Measurements from ENCODE around the gene ANKRD27.
"Not testable (repeated sequence)": the region's sequence is repeated elsewhere in the genome, so short reads cannot be mapped to it uniquely, and the experiment has no call there.

Gene ANKRD27

DNA sequence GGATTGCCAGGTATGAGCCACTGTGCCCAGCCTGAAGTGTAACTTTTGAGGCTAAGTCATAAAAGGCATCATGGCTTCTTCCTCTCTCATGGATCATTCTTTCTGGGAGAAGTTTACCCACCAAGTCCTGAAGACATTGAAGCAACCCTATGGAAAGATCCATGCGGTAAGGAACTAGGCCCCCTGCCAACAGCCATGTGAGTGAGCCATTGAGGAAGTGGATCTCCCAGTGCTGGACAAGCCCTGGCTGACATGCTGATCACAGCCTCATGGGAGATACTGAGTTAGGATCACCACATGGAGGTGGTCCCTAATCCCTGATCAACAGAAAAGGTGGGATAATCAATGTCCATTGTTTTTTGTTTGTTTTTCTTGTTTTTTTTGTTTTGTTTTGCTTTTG, 13.3 kb upstream of the ANKRD27 start:
- no peak for DNase-seq (ENCODE audit: low spot score)

DNA sequence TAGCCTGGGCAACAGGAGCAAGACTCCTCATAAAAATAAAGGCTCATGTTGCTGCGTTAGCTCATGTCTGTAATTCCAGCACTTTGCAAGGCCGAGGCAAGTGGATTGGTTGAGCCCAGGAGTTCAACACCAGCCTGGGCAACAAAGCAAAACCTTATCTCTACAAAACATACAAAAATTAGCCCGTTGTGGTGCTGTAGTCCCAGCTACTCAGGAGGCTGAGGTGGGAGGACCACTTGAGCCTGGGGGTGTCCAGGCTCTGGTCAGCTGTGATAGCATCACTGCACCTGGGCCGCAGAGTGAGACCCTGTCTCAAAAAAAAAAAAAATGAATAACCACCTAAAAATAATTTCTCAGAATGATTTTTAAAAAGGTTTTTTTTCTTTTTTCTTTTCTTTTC, 12.7 kb upstream of the ANKRD27 start:
- no peak for DNase-seq (ENCODE audit: low spot score)

DNA sequence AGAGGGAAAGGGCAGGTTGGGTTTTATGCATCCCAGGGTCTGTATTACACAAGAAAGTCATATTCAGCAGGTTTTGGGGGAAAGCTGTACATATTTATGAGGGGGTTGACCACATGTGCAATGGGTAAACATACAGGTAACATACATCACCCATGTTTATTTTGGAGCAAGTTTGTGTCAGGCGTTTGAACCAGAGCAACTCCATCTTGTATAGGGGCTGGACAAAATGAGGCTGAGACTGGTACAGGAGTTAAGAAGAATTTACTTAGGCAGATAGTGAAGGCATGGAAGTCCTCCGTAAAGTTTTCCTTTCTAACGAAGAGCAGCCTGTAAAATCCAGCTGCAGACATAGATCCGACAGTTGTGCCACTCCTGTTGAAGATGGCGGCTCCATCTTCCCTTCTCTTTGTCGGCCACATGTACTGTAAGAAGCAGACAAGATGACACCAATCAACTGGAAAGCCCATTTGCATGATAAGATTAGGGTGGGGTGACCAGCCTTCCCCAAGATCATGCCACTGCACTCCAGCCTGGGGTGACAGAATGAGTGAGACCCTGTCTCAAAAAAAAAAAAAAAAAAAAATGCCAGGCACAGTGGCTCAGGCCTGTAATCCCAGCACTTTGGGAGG, 12.0 kb upstream of the ANKRD27 start:
- no peak for DNase-seq (ENCODE audit: low spot score)

DNA sequence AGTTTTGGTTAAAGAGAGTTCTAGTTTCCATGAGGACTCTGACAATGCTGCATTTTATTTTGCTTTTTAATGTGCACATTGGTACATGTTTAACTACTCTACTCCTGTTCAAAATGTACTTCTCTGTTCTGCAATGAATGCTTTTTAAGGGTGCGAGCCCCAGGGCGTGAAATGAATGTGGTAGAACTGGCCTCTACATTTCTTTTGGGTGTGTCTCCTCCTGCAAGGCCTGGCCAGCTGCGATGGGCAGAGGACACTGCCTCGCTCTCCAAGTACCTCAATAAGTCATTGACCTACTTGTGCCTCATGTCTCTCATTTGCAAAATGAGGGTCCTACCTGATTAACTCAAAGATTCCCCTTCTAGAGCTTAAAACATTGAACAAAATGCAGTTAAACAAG, 7.3 kb upstream of the ANKRD27 start:
- no peak for DNase-seq (ENCODE audit: low spot score)

DNA sequence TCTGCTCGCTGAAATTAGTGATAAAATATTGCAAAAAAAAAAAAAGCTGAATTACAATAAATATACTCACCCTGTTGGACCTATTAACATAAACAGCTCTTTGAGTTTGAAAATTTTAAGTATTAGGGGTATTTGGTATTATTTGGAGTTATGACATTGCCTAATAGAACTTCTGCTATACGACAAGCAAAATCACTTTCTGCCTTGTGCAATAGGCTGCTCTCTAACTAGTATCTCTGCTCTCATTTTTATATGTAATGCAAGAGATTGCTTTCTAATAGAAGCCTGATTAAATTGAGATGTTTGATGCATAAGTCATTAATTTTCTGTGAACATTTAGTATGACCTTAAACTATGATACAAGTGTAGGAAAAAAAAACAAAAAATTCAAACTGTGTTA, 6.0 kb upstream of the ANKRD27 start:
- DNase-seq (ENCODE audit: low spot score) = no peak

DNA sequence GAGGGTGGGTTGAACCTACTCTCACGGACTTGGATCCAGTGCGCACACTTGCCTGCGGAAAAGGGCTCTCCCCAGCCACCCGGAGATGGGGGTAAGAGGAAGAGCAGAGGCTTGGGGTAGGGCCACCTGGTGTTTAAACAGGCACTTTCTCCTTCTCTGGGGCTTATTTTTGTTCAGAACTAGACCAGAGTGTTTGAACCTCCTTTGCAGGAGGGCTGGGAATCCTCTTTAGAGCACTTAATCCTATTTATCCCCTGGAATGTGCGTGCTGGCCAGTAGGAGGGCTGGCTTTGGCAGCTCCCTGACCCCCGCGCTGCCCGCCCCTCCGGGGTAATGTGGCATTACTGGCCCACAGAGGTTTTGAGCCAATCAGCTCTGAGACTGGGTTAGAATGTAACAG, 2.7 kb upstream of the ANKRD27 start:
- no peak for DNase-seq (ENCODE audit: low spot score)

DNA sequence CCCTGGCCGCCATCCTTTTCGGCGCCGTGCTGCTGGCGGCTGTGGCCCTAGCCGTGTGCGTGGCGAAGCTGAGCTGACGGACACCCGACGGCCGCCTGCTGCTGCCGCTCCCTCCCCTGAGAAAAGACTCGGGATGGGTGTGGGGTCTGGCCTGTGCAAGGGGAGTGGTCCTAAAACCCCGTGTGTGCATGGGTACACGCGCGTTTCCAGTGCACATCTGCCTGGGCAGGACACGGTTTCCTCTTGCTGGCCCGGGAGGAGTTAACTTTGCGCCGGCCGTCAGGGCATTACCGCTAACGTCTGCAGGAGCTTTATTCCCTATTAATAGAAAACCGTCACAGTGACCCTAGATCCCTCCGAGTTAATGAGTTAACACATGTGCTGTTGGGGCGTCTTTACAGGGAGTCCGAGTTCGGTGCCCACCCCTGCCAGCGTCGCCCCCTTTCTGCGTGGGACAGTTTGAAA, 1.9 kb upstream of the ANKRD27 start:
- DNase-seq (ENCODE audit: low spot score) = no peak

DNA sequence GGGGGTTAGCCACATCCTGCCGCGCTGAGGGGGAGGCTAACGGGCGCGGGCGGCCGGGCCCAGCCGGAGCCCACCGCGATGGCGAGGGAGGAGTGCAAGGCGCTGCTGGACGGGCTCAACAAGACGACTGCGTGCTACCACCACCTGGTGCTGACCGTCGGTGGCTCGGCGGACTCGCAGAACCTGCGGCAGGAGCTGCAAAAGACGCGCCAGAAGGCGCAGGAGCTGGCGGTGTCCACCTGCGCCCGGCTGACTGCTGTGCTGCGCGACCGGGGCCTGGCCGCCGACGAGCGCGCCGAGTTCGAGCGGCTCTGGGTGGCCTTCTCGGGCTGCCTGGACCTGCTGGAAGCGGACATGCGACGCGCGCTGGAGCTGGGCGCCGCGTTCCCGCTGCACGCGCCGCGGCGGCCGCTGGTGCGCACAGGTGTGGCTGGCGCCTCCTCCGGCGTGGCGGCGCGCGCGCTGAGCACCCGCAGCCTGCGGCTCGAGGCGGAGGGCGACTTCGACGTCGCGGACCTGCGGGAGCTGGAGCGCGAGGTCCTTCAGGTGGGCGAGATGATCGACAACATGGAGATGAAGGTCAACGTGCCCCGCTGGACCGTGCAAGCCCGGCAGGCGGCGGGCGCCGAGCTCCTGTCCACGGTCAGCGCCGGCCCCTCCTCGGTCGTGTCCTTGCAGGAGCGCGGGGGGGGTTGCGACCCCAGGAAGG, 1.4 kb upstream of the ANKRD27 start:
- DNase-seq (ENCODE audit: low spot score) = no peak

DNA sequence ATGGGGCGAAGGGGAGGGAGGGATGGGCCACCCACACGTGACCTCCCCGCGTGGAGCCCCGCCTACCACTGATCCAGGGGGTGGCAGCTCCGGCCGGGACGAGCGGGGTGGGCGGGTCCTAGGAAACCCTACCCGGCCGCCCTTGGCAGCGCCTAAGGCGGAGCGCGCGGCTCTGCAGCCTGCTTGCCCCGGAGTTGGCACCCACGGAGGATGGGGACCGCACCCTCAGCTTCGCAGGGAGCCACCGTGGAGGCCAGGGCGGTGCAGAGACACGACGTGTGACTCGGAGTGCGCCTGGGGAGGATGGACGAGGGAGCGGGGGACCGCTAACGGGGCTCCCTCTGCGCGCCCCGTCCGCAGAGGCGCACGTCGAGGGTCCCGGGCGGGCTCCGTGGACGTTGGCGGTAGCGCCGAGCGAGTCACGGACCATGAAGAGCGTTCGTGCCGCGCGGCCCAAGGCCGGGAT, 773 bp upstream of the ANKRD27 start, which contains the start of gene RGS9BP:
Gene RGS9BP, plus strand, starts transcription at position 129 of the 466 bp plus-strand sequence. CDS start 416 bp downstream, outside the sequence.
- peak; percentile 77 for DNase-seq (ENCODE audit: low spot score)

DNA sequence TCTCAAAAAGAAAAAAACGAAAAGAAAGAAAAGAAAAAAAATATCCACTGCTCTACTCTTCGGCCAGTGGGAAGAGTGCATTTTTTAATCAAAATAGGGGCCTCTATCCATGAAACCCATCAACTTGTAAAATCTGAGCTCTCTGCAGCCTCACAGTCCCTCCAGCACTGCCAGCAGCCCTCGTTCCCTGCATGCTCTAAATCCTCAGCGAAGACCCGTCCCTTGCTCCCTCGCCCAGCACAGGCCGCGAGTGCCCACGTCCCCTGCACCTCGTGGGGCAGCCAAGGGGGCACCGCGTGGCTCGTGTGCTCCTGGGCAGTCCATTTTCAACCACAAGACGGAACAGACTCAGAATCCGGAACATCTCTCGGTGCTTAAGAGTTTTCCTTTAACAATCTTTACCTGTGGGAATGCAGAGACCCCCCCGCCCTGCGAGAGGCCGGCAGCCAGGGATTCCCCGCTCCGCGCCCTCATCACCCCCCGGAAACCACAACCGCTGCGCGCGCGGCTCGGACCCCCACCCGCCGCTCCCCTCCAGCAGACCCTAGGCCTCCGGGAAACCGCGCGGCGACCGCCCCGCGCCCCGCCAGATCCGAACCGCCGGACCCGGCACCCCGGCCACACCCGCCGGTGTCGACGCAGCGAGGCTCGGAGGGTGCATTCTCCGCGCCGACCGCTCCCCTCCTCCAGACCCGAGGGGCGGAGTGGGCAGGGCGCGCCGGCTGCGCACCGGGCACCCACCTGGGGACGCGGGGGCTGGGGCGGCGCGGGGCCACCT, 638 bp downstream of the ANKRD27 start:
- no peak for DNase-seq (ENCODE audit: low spot score)

DNA sequence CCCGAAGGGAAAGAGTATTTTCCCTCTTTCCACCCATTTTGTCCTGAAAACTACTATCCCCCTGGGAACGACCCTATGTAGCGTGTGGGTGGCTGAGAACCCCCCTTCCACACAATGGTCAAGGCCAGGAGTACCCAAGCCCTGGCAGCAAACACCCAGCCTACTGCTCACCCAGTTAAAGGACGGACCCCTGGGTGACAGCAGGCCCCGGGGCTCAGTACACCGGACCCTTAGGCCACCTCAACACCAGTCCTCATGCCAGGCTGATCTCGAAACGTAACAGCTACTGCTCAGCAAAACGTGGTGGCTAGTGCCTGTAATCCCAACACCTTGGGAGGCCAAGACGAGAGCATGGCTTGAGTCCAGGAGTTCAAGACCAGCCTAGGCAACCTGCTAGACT, 1.4 kb downstream of the ANKRD27 start:
- DNase-seq (ENCODE audit: low spot score) = no peak

DNA sequence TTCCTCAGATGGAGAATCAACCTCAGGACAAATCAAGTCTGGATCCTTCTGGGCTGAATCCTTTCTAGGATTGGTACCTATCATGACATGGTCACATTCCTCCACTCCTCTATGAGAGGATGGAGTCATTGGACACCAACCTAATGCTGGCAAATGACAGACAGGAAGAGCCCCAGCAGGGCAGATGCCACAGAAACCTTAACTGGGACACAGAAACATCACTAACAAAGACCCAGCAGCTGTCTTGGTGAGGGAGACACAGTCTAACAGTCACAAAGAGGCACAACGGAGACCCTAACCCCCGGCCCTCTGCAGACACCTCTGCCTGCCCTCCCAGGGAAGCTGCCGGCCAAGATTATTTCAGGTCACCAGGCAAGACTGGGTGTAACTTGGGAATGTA, 2.1 kb downstream of the ANKRD27 start:
- no peak for DNase-seq (ENCODE audit: low spot score)

DNA sequence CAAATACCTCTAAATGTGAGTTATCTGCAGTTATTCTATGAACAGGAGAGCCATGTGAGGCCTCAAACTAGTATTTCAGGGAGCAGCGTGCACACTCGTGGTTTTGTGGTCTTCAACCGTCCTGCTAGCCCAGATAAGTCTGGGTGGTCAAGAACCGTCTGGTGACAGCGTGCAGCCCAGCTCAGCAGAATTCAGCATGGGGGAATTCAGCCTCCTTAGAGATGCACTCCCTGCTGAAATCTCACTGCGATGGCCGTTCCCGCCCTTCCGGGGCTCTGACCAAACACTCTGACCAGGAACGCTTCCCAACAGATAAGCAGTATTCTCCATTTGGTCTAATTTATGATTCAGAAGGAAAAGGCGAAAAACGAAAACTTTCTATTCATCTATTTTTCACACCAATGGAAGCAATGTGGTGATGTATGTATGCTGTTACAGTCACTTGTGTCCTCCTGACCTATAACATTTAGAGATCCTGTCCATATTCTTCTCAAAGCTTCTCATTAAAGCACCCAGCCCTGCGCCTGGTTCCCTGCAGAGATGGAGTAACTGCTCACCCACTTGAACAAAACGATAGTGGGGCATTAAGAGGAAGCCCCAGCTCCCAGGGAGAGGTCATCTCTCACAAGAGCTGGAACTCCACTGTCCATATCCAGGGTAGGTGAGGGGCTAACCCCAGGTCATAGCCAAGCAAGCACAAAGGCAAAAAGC, 2.9 kb downstream of the ANKRD27 start:
- DNase-seq (ENCODE audit: low spot score) = no peak

DNA sequence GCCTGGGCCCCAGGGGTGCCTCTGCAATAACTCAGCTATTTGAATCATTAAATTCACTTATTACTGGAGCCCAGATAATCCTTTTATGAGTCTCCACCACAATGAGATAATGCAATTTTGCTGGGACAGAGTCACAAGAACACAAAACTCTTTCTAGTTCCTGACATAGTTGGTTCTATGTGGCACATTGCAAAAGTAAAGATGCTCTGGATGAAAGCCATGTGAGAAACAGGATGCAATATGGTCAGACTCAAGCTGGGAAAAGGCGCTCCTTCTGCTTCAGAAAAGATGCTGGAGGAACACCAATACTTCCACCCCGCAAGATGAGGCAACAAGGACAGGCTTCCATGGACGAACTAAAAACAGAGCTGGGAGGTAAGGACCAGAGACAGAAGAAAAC, 5.7 kb downstream of the ANKRD27 start:
- DNase-seq (ENCODE audit: low spot score) = no peak

DNA sequence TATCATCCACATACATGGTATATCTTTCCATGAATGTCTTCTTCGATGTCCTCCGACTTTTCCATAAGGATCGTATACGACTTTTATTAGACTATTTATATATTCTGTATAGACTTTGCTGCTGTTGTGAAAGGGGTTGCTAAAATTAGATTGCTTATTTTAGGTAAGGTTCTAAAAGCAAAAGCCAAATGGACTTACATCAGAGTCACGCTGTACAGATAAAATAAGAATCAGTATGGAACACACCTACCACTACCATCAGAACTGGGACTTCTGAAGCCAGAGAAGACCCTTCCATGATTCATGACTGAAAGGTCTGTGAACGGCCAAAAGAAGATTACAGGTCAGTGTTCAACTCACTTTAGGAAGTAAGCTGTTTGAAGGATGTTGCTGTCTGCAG, 8.9 kb downstream of the ANKRD27 start:
- DNase-seq (ENCODE audit: low spot score) = no peak

DNA sequence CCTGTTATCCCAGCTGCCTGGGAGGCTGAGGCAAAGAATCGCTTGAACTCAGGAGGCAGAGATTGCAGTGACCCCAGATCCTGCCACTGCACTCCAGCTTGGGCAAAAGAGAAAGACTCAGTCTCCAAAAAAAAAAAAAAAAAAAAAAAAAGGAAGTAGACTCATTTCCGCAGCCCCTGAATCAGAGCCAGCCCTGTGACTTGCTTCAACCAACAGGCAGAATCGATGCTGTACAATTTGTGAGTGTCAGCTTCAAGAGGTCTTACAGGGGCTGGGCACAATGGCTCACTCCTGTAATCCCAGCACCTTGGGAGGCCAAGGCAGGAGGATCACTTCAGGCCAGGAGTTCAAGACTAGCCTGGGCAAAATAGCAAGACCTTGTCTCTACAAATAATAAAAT, 12.8 kb downstream of the ANKRD27 start:
- peak; percentile 84 for DNase-seq (ENCODE audit: low spot score)

DNA sequence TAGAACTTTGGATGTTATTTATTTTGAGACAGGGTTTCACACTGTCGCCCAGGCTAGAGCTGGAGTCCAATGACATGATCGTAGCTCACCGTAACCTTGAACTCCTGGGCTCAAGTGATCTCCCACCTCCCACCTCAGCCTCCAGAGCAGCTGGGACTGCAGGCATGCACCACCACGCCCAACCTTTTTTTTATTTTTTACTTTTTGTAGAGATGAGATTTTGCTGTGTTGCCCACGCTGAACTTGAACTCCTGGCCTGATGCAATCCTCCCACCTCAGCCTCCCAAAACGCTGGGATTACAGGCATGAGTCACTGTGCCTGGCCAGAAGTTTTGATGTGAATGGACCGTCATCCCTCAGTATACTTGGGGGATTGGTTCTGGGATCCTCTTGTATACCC, 13.7 kb downstream of the ANKRD27 start:
- DNase-seq (ENCODE audit: low spot score) = no peak

DNA sequence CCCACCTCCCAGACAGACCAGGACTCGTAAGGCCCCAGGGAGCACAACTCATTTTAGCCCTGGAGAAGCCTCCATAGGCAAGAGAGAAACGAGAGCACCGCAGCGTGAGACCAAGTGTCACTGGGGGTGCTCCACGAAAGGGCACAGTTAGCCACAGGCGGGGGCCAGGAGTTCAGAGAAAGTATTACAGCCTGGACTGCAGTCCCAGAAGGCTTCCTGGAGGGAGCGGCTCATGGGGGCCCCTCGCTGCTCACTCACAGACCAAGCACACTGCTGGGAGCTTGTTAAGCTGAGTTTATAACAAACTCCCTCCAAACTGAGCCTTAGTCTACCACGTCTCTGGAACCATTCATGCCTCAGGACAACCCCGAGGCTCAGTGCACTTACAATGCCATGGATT, 16.5 kb downstream of the ANKRD27 start:
- DNase-seq (ENCODE audit: low spot score) = no peak

DNA sequence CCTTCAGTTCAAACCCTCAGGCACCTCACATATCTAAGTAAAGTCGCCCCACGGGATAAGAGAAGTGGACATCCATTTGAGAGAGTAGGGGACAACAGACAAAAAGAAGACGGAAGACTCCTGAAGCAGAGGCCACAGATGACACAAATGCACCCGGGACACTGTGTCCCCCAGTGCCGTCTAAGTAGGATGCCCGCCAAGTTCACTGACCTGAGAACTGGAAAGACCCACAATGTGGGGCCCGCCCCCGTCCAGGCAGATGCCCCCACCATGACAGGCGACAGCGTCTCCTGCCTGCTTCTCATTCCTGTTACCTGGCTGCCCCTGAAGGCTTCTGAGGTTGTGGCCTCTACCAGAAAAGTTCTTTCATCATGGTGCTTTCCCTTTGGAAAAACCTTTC, 16.9 kb downstream of the ANKRD27 start:
- DNase-seq (ENCODE audit: low spot score) = no peak

DNA sequence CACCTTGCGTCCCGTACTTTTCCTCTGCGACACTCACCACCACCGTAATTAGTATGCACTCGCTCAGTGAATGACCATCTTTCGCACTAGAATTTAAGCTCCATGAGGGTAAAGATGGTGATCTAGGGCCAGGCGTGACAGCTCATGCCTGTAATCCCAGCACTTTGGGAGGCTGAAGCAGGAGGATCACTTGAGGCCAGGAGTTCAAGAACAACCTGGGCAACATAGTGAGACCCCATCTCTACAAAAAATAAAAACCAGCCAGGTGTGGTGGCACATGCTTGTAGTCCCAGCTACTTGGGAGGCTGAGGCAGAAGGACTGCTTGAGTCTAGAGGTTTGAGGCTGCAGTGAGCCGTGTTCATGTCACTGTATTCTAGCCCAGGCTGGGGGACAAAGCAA, 18.6 kb downstream of the ANKRD27 start:
- not testable (repeated sequence) for DNase-seq (ENCODE audit: low spot score)

DNA sequence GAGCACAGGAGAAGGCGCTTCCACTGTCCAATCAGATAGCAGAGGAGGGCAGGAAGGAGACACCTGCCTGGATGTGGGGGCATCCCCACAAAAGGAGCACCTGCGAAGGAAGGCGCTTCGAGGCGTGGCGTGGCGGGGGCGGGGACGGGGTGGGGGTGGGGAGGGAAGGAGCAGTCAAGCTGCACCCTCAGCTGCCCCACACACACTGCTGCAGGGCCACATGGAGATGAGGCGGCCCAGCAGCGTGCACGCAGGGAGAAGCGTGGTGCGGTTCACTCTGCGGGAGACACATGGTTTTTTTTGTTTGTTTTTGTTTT, 21.4 kb downstream of the ANKRD27 start:
- DNase-seq (ENCODE audit: low spot score) = no peak

DNA sequence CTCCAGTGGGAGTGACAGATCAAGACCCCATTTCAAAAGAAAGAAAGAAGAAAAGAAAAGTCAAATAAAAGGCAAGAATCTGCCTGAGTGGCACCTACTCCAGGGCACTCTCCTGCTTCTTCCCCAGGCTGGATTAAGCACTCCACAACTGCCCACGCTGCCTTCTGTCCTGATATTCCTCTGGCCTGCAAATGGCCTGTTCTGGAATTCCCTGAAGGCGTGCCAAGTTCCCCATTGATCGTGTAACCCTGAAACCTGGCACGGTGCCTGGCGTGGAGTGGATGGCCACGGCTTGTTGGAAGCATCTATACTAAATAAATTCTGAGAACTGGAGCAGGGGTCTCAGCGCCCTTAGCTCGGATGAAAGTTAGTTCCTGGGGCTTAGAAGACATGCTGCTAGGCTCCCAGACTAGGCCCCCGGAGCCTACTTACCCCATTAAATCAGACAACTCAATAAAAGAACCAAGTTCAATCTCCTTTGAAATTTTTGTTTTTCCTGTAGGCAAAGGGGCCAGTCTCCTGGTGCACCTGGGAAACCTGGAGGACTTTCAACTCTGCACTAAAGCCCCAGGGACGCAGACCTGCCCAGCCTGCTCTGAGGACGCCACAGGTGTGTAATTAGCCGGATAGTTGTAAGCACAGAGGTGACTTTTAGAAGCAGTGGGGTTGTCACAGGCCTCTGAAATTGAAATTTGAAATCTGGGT, 21.9 kb downstream of the ANKRD27 start:
- no peak for DNase-seq (ENCODE audit: low spot score)

Data from RKO (cell line).